Vagina (tissue), 2 donors: Measurements from ENCODE around the gene ZNF488.

Experiments used
- POLR2A ChIP-seq, 2 donors: fragments of 450-650 bp; IDR thresholded peaks; one replicate each; pipeline ENCODE4 v1.6.1; 2017; ENCODE audit warnings: antibody characterized with exemption in 2 of 2, mild to moderate bottlenecking in 2 of 2, moderate library complexity in 2 of 2
- POLR2AphosphoS5 ChIP-seq, 2 donors: sonication (generic); formaldehyde crosslinking; IDR thresholded peaks; one replicate each; pipeline ENCODE4 v1.9.0; 2017; ENCODE audit warnings: antibody characterized with exemption in 2 of 2, mild to moderate bottlenecking in 2 of 2, low read depth in 1 of 2; ENCODE audit not compliant: insufficient read depth in 1 of 2
- TF ChIP-seq, protein P1 (sequence below), 3 experiments: fragments of 450-650 bp in 2 of 3; fragments of 200-600 bp in 1 of 3; sonication (generic) in 1 of 3; IDR thresholded peaks; one replicate each; pipeline ENCODE4 v1.5.1; 2017 to 2019; ENCODE audit warnings: antibody characterized with exemption in 3 of 3, mild to moderate bottlenecking in 2 of 3, moderate library complexity in 2 of 3

DNA sequence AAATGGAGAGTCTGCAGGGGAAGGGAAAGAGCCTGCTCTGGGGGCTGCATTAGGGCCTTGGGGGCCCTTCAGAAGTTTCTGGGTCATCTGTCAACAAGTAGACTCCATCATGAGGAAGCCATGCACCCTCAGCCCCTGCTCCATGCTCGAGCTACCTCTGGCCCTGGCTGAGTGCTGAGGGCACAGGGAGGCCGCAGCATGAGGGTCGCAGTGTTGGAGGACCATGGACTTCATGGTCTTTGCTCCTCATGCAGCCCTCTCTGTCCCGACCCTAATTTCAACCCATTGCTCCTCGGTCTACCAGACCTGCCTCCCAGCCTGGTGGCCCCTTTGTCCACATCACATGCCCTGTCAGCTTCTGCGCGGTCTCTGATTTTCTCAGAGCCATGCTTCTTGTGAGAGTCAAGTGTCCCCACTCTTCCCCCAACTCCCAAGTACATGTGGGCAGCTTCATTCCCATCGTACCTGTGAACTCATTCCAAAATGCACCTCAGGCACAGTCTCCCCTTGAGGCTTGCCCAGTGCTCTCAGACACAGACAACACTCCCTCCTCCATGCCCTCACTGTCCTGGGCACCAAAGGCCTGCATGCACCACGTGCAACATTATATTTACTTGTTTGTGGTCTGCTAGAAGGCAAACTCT lies 14.7 kb downstream of the ZNF488 start:
- TF ChIP-seq, protein P1, sequence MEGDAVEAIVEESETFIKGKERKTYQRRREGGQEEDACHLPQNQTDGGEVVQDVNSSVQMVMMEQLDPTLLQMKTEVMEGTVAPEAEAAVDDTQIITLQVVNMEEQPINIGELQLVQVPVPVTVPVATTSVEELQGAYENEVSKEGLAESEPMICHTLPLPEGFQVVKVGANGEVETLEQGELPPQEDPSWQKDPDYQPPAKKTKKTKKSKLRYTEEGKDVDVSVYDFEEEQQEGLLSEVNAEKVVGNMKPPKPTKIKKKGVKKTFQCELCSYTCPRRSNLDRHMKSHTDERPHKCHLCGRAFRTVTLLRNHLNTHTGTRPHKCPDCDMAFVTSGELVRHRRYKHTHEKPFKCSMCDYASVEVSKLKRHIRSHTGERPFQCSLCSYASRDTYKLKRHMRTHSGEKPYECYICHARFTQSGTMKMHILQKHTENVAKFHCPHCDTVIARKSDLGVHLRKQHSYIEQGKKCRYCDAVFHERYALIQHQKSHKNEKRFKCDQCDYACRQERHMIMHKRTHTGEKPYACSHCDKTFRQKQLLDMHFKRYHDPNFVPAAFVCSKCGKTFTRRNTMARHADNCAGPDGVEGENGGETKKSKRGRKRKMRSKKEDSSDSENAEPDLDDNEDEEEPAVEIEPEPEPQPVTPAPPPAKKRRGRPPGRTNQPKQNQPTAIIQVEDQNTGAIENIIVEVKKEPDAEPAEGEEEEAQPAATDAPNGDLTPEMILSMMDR (IDR thresholded peaks at IDR 0.05): no peak
- TF ChIP-seq POLR2A (IDR thresholded peaks at IDR 0.05) (no peak), POLR2AphosphoS5 (IDR thresholded peaks at IDR 0.05; ENCODE audit: insufficient read depth in 1 of 2, low read depth in 1 of 2) (no peak)
